Activated naive CD8-positive, alpha-beta T cell (primary cell): ENCODE results near the gene MTG2.

ENCODE experiments used
- H3K27ac Mint-ChIP-seq: one replicate; pipeline ENCODE4 v1.8.0; 2021; ENCODE audit warnings: mixed read lengths
- H3K27me3 Mint-ChIP-seq: one replicate; pipeline ENCODE4 v1.8.0; 2021; ENCODE audit warnings: mixed read lengths
- H3K36me3 Mint-ChIP-seq: one replicate; pipeline ENCODE4 v1.8.0; 2021; ENCODE audit warnings: mixed read lengths
- H3K4me1 Mint-ChIP-seq: one replicate; pipeline ENCODE4 v1.8.0; 2021; ENCODE audit warnings: low read depth, mixed read lengths
- H3K4me3 Mint-ChIP-seq: one replicate; pipeline ENCODE4 v1.8.0; 2021; ENCODE audit warnings: mild to moderate bottlenecking, mixed read lengths
- H3K9me3 Mint-ChIP-seq: one replicate; pipeline ENCODE4 v1.8.0; 2021; ENCODE audit warnings: low read depth, mixed read lengths

Gene MTG2

DNA sequence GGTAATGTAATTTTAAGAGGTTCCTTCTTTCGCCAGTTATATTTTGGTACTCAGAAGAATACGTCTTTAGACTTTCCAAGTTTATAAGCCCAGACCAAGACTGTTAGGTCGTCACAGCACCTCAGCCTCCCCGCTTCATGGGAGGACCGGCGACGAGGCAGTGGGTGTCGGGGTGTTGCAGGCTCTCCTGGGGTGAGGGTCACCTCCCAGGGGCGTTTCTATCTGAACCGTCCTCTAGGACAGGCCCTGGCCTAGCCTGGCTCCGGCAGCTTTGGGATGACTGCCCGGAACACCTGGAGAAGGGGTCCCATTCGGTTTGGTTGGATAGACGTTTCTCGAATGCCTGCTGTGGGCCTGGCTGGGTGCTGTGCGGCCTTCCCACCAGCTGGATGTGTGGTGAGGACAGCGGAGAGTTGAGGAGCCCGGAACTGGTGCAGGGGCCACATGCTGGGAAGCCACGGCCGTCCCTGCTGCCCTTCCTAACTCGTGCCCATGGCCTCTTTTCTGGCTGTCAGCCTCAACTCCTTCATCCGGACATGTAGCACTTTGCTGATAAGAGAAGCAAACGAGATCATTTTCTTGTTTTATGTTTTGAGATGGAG lies 56.6 kb downstream of the MTG2 start:
- peak overlapping the region; percentile 86 for H3K4me3 Mint-ChIP-seq
- no peaks in the 10 kb centered on the region for H3K9me3 Mint-ChIP-seq
- H3K36me3 Mint-ChIP-seq: no peaks in the 10 kb centered on the region
- H3K27me3 Mint-ChIP-seq: peaks cover 3% of the 10 kb centered on the region
- H3K27ac Mint-ChIP-seq: peak overlapping the region; percentile 75
- peaks cover 42% of the 10 kb centered on the region for H3K4me1 Mint-ChIP-seq

DNA sequence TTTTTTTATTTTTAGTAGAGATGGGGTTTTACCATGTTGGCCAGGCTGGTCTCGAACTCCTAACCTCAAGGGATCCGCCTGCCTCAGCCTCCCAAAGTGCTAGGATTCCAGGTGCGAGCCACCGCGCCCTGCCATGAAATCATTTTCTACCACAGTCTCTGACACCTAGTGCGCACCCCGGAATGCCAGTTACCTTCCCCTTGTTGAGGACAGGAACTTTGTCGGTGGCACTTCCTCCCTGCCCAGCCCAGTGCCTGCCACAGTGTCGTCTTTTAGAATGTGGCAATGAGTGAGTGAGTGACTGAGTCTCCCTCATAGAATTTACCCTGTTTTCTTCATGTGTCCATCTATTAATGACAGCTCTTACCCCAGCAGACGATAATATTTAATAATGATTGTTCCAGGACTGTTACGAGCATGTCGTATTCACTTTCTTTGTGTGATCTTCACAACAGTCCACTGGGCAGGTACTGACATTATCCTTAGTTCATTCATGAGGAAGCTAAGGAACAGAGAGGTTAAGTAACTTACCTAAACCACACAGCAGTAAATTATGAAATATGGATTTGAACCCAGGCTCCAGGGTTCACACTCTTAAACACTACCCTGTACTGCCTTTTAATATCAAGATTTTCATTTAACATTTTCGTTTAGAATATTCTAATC lies 57.3 kb downstream of the MTG2 start:
- peaks cover 3% of the 10 kb centered on the region for H3K27me3 Mint-ChIP-seq
- H3K4me1 Mint-ChIP-seq: peaks cover 45% of the 10 kb centered on the region
- no peaks in the 10 kb centered on the region for H3K9me3 Mint-ChIP-seq
- no peaks in the 10 kb centered on the region for H3K36me3 Mint-ChIP-seq
- peak overlapping the region; percentile 86 for H3K4me3 Mint-ChIP-seq
- peak overlapping the region; percentile 46 for H3K27ac Mint-ChIP-seq

DNA sequence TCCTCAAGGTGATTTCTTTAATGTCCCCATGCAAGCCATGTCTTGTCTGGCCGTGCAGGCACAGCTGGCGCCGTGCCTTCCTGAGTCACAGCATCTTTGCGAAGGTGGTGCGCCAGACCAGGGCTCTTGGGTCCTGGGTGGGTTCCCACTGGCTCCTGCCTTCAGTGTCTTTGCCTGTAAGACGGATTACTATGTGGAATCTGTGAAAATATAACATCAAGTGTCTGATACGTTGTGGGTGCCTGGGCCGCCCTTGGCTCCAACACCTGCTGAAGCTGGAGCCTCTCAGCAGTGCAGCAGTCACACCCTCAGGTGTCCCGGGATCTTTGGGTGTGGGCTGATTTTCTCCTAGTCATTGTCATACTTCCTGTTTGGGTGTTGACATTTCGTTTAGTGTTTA lies 58.7 kb downstream of the MTG2 start:
- no peaks in the 10 kb centered on the region for H3K36me3 Mint-ChIP-seq
- H3K27me3 Mint-ChIP-seq: no peaks in the 10 kb centered on the region
- peaks cover 48% of the 10 kb centered on the region for H3K4me1 Mint-ChIP-seq
- peak overlapping the region; percentile 27 for H3K4me3 Mint-ChIP-seq
- H3K9me3 Mint-ChIP-seq: no peaks in the 10 kb centered on the region
- peak overlapping the region; percentile 46 for H3K27ac Mint-ChIP-seq

DNA sequence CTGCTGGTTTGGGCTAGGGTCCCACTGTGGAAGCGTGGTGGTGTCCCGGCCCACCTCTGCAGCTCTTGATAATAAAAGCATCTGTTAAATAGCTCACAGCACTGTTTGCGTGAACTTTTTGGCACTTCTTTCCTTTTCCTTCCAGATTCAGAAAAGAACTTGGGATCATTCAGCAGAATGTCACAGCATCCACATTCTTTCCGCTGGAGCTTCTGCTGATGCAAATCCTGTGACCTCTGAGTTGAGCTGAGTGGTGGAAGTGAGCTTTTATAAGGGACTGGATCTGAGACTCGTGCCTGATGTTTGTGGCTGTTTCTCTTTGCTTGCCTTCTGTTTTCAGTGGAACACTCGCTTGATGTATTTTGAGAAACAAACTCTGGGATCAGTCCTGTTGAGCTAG lies 59.3 kb downstream of the MTG2 start:
- Mint-ChIP-seq H3K36me3 (no peaks in the 10 kb centered on the region), H3K4me1 (peaks cover 53% of the 10 kb centered on the region), H3K27ac (no peak overlapping the region), H3K4me3 (no peak overlapping the region), H3K9me3 (no peaks in the 10 kb centered on the region), H3K27me3 (no peaks in the 10 kb centered on the region)

DNA sequence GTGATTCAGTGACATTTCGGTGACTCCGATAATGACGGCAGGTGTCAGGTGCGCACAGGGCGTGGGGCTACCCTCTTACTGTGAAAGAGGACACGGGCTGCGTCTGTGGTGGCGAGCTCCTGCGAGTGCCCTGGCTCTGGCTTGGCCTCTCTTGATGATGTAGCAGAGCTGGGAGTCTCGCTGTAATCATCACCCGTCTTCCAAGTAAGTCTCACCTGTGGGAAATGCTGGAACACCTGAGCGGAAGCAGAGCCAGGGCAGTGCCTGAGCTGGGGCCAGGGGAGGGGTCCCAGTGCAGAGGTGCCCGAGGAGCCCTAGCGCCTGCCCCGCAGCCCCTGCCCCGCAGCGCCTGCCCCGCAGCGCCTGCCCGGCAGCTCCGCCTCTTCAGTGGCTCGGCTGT lies 60.3 kb downstream of the MTG2 start:
- Mint-ChIP-seq H3K36me3 (no peaks in the 10 kb centered on the region), H3K4me3 (no peak overlapping the region), H3K27me3 (no peaks in the 10 kb centered on the region), H3K27ac (no peak overlapping the region), H3K9me3 (no peaks in the 10 kb centered on the region), H3K4me1 (peaks cover 48% of the 10 kb centered on the region)

DNA sequence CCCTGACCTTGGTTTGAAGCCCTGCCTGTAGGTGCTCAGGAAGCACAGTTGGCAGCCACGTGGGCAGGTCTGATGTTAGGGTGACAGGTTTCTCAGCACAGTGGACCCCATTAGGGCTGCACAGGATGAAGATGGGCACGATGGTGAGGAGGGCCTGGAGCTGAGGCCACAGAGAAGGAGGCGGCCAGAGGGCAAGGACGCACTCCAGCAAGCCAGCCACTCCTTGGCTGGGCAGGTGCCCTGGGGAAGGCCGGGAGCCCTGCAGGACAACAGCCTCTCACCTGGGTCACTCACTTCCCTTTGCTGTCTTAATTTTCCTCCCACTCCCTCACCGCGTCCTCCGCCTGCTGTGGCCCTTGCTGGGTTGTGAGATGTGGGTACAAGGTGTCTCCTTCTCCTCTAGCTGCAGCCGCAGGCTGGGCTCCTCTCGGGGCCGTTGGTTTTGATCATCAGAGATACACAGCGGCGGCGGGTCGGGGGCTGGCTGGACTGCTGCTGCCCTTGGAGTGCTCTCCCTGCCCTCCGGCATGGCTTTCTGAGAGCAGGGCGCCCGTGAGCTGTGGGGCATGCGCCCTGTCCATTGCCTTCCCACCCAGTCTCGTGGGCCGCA lies 61.2 kb downstream of the MTG2 start:
- no peak overlapping the region for H3K4me3 Mint-ChIP-seq
- no peaks in the 10 kb centered on the region for H3K27me3 Mint-ChIP-seq
- H3K9me3 Mint-ChIP-seq: no peaks in the 10 kb centered on the region
- peaks cover 50% of the 10 kb centered on the region for H3K4me1 Mint-ChIP-seq
- no peak overlapping the region for H3K27ac Mint-ChIP-seq
- H3K36me3 Mint-ChIP-seq: no peaks in the 10 kb centered on the region

DNA sequence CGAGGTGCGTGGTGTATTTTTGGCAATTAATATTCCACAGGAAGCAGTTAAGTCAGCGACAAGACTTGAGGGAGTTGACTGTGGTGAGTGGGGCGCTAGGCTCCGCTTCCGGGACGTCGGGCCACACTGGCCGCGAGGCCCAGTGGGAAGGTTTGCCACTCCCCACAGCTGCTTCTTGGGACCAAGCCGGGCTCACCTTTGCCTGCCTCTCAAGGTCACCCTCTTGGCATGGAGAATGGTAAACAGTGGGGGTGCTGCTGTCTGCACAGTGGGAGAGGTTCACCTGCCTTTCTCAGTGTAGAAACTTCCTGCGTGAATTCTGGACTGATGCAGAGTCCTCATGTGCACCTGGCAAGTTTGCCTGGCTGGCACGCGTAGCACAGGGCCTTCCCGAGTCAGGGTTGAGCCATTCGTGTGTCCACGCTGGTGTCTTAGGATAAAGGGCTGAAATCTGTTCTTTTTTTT lies 61.8 kb downstream of the MTG2 start:
- Mint-ChIP-seq H3K27ac (peak overlapping the region; percentile 28), H3K4me1 (peaks cover 45% of the 10 kb centered on the region)

DNA sequence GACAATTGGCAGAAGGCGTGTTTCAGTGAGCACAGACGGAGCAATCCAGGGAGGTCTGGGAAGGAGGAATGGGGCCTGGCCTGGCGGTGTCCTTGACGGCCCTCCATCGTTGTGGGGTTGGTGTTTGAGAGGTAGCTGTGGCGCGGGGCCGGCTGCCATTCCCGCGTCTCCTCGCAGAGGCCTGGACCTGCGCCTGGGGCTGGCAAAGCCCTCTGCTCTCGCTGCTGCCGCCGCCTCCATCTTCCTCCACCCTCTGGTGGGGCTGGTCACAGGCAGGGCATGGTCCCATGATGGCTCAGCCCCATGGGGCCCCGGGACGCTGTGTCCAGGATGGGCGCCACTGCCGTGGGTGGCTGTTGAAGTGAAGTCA lies 63.1 kb downstream of the MTG2 start:
- Mint-ChIP-seq H3K9me3 (no peaks in the 10 kb centered on the region), H3K27ac (peak overlapping the region; percentile 10), H3K36me3 (no peaks in the 10 kb centered on the region), H3K27me3 (no peaks in the 10 kb centered on the region), H3K4me1 (peaks cover 37% of the 10 kb centered on the region), H3K4me3 (no peak overlapping the region)

More for the DNA sequence above, 61.8 kb downstream of the MTG2 start:
- H3K4me3 Mint-ChIP-seq: no peak overlapping the region
- H3K36me3 Mint-ChIP-seq: no peaks in the 10 kb centered on the region
- no peaks in the 10 kb centered on the region for H3K9me3 Mint-ChIP-seq
- no peaks in the 10 kb centered on the region for H3K27me3 Mint-ChIP-seq

DNA sequence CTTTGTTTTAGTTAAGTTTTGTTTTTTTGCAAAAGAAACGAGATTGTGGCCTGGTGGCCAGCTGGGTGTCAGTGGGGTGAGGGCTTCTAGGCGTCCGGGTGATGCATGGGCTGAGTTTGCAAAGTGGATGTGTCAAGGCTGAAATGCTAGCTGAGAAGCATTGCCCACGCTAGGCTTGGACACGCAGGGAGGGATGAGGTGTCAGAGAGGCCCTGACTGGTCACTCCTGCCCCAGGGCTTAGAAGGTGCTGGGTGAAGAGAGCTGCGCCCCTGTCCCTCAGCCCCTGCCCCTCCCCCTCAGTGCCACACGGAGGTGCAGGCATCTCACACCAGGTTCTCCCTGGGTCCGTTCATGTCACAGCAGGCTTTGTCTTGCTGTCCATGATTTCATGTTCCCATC lies 63.6 kb downstream of the MTG2 start:
- H3K27ac Mint-ChIP-seq: peak overlapping the region; percentile 10
- H3K4me3 Mint-ChIP-seq: no peak overlapping the region

DNA sequence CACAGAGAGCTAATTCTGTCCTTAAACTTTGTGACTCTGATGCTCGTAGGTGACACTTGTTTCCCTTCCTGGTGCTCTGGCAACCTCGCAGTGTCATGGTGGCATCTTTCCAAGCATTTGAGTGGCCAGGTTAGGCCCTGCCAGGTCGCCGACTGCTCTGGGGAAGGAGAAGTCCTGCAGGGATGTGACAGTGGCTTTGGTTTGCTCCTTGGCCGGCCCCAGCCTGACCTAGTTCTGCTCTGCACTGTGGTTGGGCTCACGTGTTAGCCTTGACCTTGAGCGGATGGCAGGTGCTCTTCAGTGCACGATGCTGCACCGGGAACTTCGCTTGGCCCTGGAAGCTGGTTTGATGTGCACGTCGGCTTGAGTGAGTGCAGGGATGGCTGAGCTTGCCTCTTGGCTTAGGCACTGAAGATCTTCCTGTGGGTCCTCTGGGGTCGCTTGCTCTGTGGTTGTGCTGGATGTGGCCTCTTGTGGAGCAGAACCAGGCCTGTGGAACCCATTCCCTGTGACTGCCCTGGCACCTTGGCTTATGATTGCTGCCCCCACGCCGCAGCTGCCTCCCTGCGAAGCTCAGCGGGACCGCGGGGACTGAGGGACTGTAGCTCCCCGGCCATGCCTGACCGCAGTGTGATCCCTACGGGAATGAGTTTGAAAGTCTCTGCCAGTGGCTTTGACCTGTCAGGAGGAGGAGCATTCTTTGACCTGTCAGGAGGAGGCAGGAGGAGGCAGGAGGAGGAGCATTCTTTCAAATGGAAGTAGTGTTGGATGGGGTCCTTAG lies 64.2 kb downstream of the MTG2 start:
- no peak overlapping the region for H3K4me3 Mint-ChIP-seq
- H3K4me1 Mint-ChIP-seq: peaks cover 30% of the 10 kb centered on the region
- H3K27ac Mint-ChIP-seq: no peak overlapping the region
- H3K27me3 Mint-ChIP-seq: no peaks in the 10 kb centered on the region
- no peaks in the 10 kb centered on the region for H3K36me3 Mint-ChIP-seq
- no peaks in the 10 kb centered on the region for H3K9me3 Mint-ChIP-seq

More for the DNA sequence above, 63.6 kb downstream of the MTG2 start:
- Mint-ChIP-seq H3K36me3 (no peaks in the 10 kb centered on the region), H3K27me3 (no peaks in the 10 kb centered on the region), H3K4me1 (peaks cover 35% of the 10 kb centered on the region), H3K9me3 (no peaks in the 10 kb centered on the region)

DNA sequence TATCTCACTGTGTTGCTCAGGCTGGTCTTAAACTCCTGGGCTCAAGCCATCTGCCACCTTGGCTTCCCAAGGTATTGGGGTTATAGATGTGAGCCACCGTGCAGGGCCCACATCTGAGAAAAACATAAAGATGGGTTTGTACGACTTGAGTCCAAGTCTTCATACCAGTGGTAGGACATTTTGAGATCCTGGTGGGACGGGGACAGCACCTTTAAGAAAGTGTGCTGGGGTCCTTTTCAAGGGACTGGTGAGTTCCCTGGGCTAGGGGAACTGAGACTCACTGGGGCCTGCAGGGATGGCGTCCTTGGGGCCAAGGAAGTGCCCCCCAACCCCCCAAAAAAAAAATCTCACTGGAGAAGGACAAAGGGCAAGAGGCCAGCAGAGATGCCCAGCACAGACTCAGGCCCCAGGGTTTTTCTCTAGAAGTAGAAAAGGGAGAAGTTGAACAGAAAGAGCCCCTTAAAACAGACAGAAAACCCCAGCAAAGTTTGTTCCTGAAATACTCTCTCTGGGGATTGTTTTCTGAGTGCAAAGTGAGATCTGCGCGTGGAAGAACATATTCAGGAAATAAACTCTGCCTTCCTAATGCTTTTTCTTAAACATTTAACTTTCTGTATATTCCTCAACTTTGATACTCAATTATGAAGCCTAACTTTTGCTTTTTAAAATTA lies 66.2 kb downstream of the MTG2 start:
- no peak overlapping the region for H3K27ac Mint-ChIP-seq
- no peaks in the 10 kb centered on the region for H3K9me3 Mint-ChIP-seq
- H3K36me3 Mint-ChIP-seq: no peaks in the 10 kb centered on the region
- H3K27me3 Mint-ChIP-seq: no peaks in the 10 kb centered on the region
- H3K4me1 Mint-ChIP-seq: peaks cover 31% of the 10 kb centered on the region
- no peak overlapping the region for H3K4me3 Mint-ChIP-seq

DNA sequence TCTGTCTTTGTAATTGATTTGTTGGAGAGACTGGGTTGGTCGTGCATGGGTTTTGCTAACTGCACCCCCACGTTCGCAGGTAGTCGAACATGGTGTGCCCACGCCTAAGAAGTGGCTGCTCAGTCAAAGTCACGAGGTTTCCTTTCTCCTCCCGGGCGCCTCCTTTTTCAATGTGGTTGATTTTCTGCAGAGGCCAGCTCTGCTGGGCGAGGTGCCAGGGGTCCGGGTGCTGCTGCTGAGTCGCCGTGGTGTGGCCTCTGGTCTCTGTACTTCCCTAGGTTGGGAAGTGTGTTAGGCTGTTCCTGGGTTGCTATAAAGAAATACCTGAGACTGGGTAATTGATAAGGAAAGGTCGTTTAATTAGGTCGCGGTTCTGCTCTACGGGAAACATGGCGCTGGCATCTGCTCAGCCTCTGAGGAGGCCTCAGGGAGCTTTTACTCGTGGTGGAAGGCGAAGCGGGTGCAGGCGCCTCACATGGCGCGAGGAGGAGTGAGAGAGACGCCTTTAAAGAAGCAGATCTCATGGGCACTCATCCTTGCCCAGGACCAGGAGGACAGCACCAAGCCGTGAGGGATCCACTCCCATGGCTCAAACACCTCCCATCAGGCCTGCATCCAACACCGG lies 69.6 kb downstream of the MTG2 start:
- no peak overlapping the region for H3K27ac Mint-ChIP-seq
- no peak overlapping the region for H3K4me3 Mint-ChIP-seq
- H3K4me1 Mint-ChIP-seq: peaks cover 22% of the 10 kb centered on the region
- no peaks in the 10 kb centered on the region for H3K9me3 Mint-ChIP-seq
- peaks cover 3% of the 10 kb centered on the region for H3K36me3 Mint-ChIP-seq
- H3K27me3 Mint-ChIP-seq: no peaks in the 10 kb centered on the region
